Measurements from ENCODE around the gene ADARB1.
A peak's percentile ranks its signal among the peaks of the same experiment; 100 is the strongest.

ADARB1 gene

DNA sequence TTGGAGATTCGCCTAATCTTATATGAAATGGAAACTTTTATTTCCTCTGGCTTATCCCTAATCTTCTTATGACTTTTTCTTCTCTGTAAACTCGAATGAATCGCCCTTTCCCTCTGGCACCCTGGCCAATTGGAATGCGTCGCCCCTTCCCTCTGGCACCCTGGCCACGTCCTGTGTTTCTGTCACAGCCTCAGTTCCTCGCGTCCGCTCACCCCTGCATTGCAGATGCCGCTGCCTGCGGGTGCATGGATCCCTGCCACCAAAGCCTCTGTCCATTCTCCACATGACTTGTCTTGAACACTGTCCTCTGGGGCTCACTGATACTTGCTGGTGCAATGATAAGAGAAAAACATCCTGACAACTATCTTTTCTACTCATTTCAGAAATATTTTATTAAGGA is 104.6 kb downstream of the ADARB1 start:
- no peak for DNase-seq

DNA sequence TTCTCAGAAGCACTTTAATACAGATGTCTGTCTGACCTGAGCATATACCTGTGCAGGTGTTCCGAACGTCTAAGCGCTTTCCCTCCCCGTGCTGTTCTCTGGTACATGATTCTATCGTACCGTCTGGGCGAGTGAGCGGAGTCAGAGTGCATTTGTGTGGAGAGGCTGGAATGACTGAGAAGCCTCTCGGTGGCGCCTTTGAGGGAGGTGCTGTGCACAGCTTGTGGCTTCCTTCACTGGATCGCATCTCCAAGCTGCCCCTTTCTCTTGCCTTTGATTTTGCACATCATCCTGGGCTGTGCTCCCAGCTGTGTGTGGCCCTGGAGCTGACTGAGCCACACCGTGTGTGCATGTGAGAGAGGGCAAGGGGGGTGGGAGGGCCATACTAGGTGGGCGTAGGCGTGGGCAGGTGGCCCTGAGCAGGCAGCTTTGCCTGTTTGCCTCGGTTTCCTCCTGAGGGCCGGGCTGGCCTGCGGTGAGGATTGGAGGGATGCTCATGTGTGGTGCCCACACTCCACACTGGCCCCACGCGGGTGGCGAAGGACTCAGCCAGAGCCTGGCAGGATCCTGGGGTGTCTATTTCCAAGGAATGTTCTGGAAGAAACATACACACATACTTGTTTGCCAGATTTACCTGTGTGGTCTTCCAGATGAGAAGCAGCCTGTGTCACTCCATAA is 105.3 kb downstream of the ADARB1 start:
- DNase-seq: no peak

DNA sequence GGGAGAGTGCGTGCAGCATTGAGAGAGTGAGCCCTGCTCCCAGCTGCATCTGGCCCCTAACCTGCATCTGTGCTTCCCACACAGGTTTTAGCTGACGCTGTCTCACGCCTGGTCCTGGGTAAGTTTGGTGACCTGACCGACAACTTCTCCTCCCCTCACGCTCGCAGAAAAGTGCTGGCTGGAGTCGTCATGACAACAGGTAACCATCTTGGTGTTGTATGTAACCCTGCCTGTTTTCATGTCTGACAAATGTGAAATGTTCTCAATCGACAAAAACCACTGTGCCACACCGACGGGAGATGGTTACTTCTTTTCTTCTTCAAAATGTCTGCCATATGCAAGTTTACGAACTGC is 105.8 kb downstream of the ADARB1 start:
- no peak for DNase-seq

DNA sequence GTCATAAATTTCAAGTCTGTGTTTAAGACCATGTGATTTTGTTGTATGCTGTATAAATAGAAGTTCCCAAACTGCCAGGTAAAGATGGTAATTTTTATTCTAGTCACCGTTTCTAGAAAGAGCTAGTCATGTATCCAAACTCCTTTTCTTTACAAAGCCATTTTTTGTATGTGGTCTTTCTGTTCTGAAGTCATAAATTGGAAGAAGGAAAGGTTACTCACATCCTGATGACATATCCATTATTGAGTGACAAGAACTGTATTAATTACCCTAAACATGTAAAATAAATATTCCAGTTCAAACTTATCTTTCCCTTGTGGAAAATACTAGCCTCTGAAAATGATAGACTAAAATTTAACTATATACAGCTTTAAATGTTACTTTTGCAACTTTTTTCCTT is 108.6 kb downstream of the ADARB1 start:
- no peak for DNase-seq

DNA sequence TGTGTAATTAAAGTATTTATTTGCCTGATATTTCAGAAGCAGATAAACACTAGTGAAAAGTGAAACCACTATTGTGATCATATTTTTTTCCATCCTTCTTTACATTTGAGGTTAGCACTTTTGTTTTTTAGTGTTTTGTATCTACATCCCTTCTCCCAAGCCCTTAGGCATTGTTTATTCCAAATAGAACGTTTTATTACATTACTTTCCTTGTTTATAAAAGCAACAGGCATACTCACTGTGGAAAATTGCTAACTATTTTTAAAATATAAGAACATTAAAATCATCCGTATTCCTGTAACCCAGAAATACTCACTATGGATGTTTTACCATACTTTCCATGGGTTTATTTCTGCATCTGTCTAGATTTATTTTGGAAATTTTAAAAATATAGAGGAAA is 109.5 kb downstream of the ADARB1 start:
- DNase-seq: no peak

DNA sequence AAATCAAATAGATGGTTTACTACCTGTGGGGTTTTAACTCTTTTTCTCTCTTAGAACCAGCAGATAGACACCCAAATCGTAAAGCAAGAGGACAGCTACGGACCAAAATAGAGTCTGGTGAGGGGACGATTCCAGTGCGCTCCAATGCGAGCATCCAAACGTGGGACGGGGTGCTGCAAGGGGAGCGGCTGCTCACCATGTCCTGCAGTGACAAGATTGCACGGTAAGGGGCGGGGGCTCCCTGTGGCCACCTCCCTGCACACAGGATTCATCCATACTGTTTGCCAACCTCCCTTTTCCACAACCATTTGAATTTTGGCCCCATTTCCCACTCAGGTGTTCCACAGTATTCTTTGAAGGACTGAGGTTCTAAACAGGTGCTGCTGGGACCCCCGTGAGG is 110.5 kb downstream of the ADARB1 start:
- no peak for DNase-seq

DNA sequence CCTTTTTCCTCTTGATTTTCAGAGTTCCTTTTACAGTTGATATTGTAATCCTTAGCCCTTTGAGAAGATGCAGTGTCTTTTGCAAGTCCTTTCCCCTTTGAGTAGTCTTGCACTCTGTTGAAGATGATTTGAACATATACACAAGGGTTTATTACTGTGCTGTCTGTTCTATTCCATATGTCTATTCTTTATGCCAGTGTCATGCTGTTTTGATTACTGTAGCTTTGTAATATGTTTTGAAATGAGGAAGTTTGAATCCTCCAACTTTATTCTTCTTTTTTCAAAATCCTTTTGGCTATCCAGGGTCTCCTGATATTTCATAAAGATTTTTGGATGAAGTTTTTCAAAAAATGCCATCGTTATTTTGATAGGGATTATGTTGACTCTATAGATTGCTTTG is 112.3 kb downstream of the ADARB1 start:
- DNase-seq: no peak

DNA sequence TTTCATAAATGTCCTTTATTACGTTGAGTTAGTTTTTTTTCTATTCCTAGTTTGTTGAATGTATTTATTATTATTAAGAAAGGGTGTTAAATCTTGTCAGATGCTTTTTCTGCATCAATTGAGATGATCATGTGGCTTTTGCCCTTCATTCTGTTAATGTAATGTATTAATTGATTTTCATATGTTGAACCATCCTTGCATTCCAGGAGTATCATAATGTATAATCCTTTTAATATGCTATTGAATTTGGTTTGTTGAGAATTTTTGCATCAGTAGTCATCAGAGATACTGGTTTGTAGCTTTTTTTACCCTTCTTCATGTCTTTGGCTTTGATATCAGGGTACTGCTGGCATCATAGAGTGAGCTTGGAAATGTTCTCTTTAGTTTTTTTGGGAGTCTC is 113.3 kb downstream of the ADARB1 start:
- DNase-seq: no peak

DNA sequence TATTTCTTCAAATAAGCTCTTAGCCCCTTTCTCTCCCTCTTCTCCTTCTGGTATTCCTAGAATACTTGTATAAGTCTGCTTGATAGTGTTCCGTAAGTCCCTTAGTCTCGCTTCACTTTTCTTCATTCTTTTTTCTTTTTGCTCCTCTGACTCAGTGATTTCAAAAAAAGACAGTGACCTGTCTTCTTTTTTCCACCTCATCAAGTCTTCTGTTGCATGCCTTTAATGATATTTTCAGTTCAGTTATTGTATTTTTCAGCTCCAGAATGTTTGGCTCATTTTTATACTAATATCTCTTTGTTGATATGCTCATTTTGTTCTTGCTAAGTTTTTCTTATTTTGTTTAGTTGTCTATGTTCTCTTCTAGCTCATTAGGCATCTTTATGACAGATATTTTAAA is 115.6 kb downstream of the ADARB1 start:
- DNase-seq: no peak

DNA sequence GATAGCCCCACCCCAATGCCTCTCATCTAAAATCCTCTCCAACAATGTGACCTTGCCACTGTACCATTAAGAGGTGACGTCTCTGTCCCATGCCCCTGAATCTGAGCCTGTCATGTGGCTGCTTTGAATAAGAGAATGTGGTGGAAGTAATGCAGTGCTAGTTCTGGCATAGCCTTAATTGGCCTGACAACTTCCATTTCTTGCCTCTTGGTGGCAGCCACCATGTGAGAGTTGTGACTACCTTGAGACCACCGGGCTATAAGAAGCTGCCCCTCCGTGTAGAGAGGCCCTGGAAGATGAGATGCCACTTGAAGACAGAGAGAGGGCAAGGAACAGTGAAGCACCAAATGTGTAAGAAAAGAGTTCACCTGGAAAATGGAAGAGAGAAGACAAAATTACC is 118.0 kb downstream of the ADARB1 start:
- no peak for DNase-seq

DNA sequence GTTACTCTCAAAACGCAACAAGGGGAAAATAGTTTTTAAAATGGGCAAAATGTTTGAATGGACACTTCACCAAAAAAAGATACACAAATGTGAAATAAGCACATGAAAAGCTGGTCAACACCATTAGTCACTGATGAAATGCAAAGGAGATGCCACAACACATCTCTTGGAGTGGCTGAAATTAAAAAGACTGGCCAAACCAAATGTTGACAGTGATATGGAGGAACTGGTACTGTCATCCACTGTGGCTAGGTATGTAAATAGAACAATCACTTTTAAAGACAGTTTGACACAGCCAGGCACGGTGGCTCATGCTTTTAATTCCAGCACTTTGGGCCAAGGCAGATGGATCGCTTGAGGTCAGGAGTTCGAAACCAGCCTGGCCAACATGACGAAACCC is 122.2 kb downstream of the ADARB1 start:
- DNase-seq: no peak

DNA sequence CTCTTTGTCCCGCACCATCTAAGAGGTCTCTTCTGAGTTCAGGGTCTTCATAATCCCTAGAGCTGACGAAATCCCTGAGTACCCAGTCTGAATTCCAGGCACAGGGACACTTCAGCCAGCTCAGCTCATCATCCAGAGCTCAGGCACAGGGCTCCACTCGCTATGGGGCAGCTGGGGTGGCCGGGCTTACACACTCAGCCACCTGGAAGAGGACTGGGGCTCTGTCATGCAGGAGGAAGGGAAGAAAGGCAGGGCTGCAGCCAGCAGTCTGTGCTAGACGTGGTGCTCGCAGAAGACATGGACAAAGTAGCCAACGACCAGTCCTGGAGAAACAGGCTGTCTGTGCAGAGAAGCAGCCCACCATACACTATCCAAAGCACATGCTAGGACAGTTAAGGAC is 124.8 kb downstream of the ADARB1 start:
- DNase-seq: no peak

DNA sequence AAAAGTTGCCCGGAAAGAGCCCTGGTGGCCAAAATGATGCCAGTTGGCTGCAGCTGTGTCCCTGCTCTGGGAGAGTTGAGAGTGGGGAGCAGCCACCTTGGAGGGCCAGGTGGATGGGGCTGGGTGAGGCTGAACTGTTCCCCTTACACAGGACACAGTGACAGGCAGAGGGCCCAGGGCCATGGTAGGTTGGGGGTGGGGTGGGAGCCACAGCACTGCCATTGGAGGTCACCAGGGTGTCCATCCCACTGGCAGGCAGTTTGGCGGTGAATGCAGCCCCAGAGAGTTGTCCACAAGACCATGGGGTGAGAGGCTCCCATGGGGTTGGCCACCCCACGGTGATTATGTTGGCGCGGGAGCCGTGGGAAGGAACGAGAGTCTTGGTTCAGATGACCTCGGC is 125.7 kb downstream of the ADARB1 start:
- no peak for DNase-seq

DNA sequence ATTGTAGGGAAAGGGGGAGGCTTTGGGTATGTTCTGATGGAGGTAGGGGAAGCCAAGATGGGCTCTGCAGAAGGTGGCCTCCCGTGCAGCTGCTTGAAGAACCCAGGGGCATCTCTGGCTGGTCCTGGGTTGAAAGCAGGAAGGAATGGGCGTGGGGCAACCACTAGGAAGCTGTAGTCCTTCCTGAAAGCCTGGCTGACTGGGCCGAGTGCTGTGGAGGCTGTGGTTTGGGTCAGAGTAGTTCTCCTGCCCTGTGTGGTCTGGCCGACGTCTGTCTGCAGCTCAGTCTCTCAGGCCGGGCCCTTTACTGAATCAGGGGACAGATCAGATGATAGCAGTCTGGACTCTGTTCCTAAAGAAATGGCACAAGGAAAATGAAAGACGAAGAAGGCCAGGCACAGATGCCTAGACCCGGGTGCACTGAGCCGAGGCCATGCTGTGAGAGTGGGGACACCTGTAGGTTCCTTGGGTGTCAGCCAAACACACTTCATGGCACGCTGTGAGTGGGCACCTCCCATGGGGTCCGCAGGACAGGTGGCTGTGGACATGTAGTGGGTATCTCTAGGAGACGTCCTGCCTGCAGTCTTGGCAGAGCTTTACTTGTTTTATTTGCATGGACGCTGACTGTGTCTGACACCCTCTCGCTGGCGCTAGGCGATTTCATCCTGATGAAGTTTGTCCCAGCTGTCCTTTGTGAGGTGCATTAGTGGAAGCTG is 126.4 kb downstream of the ADARB1 start:
- DNase-seq: peak; percentile 13

DNA sequence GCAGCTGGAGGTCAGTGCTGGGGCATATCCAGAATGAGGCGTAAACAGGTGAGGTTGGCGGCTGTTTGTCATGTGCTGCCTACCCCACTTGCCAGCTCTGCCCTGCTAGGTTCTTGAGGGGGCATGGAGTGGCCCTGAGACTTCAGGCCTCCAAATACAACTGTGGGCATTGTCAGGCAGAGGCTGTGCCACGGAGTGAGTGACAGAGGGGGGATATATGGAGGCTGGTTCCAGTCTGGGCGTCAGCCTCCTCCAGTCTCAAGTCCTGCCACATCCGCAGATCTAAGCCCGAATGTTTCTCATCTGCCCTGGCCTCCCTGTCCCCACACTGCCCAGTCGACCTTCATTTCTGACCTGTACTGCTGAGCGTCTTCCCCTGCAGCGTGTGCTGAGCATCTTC is 128.0 kb downstream of the ADARB1 start:
- DNase-seq: no peak

DNA sequence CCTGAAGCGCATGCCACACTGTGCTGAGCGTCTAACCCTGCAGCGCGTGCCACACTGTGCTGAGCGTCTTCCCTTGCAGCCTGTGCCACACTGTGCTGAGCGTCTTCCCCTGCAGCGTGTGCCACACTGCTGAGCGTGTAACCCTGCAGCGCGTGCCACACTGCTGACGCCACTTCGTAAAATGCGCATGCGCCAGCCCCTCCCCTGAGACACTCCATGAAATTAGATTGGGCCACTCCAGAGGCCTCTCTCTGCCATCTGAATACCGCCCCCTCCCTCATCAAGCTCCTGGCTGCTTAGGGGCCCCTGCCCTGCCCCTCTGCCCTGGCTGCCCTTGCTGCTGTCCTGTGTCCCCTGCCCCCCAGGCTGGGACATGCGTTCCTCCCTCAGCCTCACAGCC is 128.5 kb downstream of the ADARB1 start:
- DNase-seq: no peak

DNA sequence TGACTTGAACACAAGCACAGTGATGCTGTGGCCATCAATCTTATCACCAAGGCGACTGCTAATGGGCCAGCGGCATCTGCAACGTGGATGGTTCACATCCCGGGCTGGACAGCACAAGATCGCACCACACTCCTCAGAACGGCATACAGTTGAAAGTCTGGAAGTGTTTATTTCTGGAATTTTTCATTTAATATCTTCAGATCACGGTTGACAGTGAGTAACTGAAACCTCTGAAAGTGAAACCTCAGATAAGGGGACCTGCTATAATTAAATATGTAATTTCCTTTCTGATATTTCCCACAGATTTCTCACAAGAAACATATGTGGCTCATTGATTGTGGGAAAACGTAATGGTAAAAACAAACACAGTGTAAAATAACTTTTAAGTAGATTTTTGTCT is 129.6 kb downstream of the ADARB1 start:
- DNase-seq: no peak

DNA sequence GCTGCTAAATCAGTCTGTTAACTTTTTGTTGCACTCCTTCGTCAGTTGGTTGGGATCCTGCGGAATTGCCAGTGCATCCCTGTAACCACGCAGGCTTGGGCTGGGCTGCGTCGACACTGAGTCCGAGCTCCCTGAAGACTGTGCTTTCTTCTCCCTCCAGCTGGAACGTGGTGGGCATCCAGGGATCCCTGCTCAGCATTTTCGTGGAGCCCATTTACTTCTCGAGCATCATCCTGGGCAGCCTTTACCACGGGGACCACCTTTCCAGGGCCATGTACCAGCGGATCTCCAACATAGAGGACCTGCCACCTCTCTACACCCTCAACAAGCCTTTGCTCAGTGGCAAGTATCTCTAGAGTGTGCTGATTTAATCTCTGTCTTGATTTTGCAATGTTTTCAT is 130.0 kb downstream of the ADARB1 start:
- DNase-seq: no peak

DNA sequence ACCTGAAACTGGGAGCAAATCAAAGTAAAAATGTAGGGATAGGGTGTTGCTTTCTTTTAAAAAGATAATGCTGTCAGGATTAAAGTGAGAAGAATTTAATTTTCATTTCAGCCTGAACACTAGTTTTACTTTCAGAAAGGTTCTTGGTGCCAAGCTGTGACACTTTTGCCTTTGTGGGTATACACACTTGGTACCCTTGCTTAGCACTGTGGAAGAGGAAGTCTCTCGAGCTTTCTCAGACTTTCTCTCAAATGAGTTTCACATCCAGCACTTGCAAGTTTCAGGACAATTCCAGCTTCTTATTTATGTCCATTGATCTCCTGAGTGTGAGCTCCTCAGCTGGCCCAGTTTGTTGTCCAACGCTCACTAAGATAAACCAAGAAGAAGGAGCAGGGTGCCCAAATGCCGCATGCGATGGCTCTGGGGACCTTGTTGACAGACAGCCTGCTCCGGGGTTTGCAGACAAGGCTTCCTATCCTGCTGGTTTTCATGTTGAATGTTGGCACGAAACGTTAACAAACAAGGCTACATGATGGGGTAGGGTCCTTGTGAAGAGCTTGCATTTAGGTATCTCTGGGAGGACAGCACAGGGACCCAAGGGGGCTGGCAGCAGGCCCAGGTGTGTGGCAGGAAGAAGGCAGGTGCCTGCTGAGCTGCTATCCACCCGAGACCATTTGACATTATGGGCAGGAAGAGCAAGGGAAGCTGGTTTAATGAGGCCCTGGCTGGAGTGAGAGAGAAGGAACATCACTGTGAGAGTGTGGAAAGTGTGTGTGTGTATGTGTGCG is 133.7 kb downstream of the ADARB1 start:
- no peak for DNase-seq

DNA sequence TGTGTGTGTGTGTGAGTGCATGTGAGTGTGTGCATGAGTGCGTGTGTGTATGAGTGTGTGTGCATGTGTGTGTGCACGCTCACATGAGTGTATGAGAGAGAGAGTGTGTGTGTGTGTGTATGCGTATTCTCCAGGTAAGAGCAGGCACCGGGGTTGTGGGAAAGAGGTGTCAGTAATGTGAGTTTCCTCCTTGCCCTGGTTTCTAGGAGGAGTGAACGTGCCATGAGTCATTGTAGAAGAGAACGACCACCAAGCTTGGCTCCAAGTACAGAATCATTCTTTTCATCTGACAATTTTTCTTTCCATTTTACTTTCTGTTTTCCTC is 134.2 kb downstream of the ADARB1 start:
- DNase-seq: no peak

DNA sequence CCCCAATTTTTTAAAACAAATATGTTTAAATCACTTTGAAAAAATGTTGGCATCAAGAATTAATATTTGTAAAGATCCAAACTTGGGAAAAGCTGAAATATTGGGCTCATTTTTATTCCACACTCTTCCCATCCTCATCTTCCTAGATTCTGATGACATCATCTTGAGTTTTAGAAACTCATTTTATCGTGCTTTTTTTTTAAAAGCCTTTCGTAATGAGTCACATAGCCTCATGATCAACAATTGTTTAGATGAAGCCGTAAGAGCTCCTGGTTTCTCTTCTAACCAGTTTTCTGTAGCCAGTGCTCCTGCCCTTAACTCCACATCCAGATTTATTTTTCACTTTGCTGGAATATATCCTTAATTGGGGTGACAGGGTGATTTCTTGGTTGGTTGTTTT is 134.7 kb downstream of the ADARB1 start:
- DNase-seq: no peak

DNA sequence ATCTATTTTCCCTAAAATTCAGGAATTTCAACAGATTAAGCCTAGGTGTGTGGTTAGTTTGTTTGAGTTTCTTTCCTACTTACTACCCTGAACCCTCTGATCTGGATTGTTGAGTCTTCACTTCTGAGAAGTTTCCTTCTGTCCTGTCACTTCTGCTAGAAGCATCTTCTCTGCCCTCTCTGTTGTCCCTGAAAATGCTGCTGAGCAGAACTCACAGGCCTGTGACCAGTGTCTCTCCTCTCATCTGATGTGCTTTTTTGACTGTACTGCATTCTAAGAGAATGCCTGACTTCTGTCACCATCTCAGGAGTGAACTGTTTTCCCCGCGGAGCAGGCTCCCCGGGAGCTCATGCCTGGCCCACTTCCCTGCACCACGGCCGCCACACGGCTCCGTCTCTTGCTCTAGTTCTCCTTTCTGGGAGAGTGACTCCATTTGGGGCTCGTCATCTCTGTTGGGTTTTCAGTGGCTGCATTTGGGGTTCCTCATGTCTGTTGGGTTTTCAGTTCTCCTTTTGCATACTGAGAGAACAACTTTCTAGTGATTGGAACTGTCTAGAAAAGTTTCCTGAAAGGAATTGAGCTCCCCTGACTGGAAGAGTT is 135.4 kb downstream of the ADARB1 start:
- no peak for DNase-seq

DNA sequence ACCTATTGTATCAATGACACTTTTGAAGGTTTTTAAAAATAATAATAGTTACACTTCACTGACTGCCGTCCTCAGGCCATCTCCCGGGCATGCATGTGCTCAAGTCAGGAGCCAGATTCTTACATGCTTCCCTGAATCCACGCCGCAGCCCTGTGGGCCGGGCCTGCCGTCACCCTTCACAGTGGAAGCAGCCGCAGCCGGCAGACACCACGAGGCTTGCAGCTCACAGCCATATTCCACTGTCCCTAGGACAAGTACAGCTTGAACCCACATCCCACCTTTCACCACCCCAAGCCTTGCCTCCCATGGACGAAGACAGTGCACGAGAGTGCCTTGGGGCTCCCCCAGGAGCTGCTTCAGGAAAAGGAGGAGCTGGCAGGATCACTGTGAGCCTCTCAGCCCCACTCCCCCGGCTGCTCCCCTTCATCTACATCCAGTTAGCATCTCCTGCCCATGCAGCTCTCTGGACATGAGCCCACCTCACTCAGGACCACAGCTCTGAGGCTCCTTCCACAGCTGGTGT is 136.1 kb downstream of the ADARB1 start:
- DNase-seq: no peak

DNA sequence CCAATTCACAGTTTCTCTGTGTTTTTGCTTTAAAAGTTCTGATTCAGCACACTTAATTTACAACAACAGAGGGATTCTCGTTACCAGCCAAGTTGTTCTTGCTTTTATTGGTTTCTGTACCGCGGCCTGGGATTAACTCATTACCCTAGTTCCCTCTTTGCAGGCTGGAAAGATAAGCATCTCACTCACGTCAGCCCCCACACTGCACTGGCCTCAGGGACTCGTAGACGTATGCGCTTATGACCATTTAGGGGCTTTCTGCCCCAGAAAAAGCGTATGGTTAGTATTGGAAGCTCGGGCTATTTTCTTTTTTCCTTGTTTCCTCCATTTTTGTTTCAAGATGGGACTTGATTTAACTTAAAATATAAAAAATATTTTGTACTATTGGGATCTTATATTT is 137.3 kb downstream of the ADARB1 start:
- DNase-seq: no peak

Data from KG1 (cell line).